ENCODE results near the gene TRIM6.

GRCh38 chr11:5605849-5606248, 9.4 kb downstream of the TRIM6 start:
- TF ChIP-seq CREB1 (IDR thresholded peaks at IDR 0.05) (no peak), CREB1 (CRISPR knock-in tag; IDR thresholded peaks at IDR 0.05) (no peak), CTCF (IDR thresholded peaks at IDR 0.05 in 2 of 3, conservative IDR thresholded peaks at IDR 0.05 in 1 of 3; ENCODE audit: insufficient read depth in 2 of 3, low read depth in 1 of 3, low read length in 3 of 3) (peak in 2 of 3 experiments; percentile 5 to 28; a peak in 2 of 6 replicates), EHMT2 (IDR thresholded peaks at IDR 0.05) (no peak), SREBF1 (IDR thresholded peaks at IDR 0.05; ENCODE audit: borderline replicate concordance, low read depth, low read length) (no peak), SMARCB1 (IDR thresholded peaks at IDR 0.05; ENCODE audit: insufficient read length, low read depth) (no peak), REST (IDR thresholded peaks at IDR 0.05; ENCODE audit: borderline replicate concordance) (no peak), REST (CRISPR knock-in tag; IDR thresholded peaks at IDR 0.05; ENCODE audit: low read depth) (no peak), LARP7 (IDR thresholded peaks at IDR 0.05) (no peak), ZBTB17 (CRISPR knock-in tag; IDR thresholded peaks at IDR 0.05) (no peak), ZNF274 (IDR thresholded peaks at IDR 0.05; ENCODE audit: borderline replicate concordance, low read depth, low read length) (no peak), ELK1 (CRISPR knock-in tag; IDR thresholded peaks at IDR 0.05) (no peak), TCFL5 (CRISPR knock-in tag; conservative IDR thresholded peaks at IDR 0.05) (no peak)
